DMS114 treated with DMSO at 0.1 percent for 48 hours (cell line): ENCODE measurements around the gene RALGPS1.

Experiments used
- DNase-seq: peaks from one replicate; lab custom pipeline; 2025; ENCODE audit not compliant: unreplicated experiment; lab: John Stamatoyannopoulos, UW

RALGPS1 gene

DNA sequence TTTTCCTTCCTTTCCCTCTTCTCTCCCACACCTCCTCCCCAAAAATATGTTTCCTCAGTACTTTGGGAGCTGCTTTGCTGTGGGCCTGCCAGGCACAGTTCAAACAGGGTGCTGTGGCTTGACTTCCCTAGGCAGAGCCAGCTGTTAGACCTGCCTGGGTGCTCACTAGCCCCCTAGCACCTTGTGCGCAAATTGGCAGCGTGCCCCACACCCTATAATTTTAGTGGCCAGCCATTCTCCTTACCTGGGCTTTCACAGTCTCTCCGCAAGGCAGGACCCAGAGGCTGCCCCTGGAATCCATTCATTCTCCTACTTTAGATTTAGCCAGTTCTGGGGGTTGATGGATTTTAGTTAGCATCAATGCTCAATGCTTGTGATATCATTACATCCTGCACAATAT is 135.6 kb downstream of the RALGPS1 start:
- DNase-seq, result no peak

- no peak for DNase-seq
Measured at GRCh38 chr9:127050591-127051001, 136.0 kb downstream of the RALGPS1 start.

DNA sequence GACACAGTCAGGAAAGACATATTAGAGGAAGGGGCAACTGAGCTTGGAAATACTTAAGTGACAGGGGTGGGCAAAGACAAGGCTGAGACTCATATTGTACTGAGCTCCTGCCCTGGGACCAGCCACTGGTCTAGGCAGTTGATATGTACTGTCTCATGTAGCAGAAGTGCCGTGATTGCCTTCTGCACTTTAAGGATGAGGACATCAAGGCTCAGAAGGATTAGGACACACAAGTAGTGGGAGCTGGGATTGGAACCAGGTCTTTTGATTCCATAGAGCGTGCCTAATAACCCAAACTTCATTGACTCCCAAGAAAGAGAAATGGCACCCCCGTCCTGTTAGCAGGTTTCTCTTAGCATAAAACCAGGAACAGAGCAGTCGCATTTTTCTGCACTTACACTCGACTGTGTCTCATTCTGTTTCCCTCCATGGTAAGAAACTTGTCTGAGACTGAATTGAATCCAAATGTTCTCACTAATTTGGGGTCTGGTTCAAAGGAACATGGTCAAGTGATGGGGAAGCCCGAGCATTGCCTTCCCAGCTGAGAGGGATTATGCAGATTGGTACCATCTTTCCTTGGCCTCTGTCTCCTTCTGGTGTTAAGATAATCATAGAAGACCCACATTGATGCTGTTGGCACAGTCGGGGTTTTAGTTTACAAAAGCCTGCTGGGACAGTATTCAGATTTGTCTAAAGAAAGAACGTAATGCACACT is 137.5 kb downstream of the RALGPS1 start:
- DNase-seq, result no peak

- DNase-seq, result no peak
Measured at GRCh38 chr9:127053057-127053821, 138.7 kb downstream of the RALGPS1 start.

DNA sequence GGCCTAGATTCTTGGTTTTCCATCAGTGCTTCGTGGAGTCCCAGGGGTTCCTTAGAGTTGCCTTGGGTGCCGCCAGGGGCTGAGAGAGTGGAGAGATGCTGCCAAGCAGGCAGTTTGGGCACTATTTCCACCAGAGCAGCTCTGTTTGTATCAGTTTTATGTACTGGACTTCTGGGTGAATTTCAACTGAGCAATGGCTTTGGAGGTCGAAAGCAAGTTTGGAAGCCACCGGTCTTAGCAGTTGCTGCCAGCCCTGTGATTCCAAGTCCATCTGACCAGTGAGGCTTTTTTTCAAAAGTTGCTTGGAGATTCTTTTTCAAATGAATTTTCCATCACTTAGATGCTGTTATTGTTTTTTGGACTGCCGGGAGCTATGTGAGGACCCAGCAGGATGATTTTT is 139.4 kb downstream of the RALGPS1 start:
- no peak for DNase-seq

GRCh38 chr9:127055745-127056402 is 141.3 kb downstream of the RALGPS1 start:
- no peak for DNase-seq

- DNase-seq, result no peak
Measured at GRCh38 chr9:127056446-127056845, 141.9 kb downstream of the RALGPS1 start.

DNA sequence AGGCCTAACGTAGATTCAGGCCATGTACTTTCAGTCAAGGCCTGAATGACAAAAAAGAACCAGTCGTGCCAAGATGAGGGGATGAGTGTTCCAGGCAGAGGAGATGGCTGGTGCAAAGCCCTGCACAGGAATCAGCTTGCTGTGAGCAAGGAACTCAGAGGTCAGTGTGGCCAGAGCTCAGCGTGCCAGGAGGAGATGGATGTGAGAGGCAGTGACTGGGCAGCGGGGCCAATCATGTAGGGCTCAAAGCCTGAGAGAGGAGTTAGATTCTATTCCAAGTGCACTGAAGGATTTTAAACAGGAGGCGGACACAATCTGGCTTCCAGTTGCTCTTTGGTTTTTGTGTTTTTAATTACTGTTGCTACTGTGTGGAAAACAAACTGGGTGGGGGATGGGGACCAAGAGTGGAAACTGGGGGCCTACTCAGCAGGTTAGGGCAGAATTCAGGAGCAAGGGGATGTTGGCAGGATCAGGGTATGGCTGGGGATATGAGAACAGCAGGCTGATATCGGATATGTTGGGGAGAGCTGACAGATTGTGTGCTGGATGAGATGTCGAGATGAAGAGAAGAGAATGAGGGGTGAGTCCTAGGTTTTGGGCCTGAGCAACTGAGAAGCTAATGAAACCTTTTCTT is 143.5 kb downstream of the RALGPS1 start:
- no peak for DNase-seq

- DNase-seq, result no peak
Measured at GRCh38 chr9:127058645-127059021, 144.1 kb downstream of the RALGPS1 start.

- no peak for DNase-seq
Measured at GRCh38 chr9:127059030-127059429, 144.4 kb downstream of the RALGPS1 start.

DNA sequence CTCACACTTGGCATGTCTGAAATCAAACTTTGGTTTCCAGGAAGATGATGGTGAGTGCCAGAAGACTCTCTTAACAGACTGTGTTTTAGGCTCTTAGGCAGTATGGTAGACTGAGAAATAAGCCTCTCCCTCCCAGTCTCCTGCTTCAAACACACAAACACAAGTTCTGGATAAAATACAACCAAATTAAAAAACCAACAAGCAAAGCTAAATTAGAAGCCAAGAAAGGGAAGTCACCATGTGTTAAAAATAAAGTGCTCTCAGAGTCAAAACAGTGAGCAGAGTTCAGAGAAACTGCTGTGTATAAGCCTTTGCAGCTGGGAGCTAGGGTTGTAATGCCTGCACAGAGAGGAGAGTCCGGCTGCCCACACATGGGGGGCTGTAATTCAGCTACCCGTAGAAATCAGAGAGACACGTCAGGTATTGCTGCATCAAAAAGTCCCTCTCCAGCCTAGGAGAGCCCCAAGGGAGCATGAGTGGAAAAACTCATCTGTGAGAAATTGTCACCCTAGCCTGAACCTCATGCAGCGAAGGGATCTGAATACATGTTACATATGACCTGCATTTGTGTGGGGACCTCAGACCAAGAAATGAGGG is 145.3 kb downstream of the RALGPS1 start:
- DNase-seq, result no peak

DNA sequence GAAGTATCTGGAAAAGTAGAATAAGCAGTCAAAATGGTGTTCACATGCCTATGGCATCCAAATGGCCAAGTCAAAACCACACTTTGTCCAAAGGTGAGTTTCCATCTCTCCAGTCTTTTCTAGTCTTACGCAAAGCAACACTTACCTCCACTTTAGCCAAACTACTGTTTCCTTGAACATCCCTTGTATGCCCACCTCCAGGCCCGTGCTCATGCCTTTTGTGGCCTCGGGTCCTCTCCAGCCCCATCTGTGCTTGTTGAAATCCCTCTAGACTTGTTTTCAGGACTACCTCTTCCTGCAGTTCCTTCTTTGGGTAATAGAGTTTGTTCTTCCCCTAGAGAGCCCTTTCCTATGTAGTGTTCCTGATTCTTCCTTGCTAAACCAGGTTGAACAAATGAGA is 146.8 kb downstream of the RALGPS1 start:
- DNase-seq, result no peak

DNA sequence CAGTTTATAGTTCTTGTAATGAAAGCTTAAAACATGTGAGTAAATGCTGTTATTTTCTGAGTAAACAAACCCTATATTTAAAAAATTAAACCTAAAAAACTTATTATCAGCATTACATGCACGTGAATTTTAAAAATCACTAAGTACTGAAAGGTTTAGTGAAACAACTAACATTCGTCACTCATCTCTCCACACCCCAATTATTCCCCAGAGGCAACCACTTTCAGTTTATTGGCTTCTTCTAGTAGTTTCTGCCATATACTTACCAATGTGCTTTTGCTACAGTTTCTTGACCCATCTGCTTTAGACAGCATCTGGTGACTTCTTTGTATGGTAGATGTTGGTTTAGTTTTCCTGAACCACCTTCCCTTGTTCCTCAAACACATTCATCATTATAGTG is 149.8 kb downstream of the RALGPS1 start:
- no peak for DNase-seq

DNA sequence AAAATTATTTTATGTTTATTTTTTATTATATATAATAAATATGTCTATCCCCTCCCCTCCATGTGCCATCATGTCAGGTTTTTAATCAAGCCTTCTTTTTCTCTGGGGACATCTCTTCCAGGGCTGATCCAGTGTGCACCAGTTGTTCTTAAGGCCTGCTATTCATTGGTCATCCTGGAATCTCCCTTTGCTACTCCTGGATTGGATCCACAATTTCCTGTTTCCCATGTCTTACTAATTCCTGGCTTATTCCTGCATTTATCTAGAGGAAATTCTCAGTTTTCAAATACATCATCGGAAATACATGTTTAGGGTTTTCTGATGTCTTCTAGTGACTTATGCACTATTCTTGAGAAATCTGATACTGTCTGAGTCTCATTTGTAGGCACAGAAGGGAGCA is 151.0 kb downstream of the RALGPS1 start:
- no peak for DNase-seq

DNA sequence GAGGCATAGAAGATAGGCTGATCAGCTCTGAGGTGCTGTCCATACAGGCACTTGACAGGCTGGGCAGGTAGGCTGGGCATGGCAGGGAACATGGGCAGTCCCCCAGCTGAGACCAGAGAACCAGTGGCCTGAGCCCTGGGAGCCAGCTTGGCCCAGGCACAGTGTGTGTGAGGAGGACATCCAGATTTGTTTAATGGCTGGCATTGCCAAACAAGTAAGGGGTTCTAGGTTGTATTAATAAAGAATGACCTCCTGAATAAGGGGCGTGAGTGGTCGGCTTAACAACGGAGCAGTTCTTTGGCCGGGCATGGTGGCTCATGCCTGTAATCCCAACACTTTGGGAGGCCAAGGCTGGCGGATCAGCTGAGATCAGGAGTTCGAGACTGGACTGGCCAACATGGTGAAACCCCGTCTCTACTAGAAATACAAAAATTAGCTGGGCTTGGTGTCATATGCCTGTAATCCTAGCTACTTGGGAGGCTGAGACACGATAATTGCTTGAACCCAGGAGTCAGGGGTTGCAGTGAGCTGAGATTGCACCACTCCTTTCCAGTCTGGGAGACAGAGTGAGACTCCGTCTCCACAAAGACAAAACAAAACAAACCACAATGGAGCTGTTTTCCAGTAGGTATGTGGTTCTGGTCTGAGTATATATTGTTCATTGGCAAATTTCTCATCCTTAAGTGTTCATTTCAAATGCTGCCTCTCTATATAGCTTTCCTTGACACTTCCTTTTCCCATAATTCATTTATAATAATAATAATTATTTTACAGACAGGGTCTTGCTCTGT is 151.7 kb downstream of the RALGPS1 start:
- no peak for DNase-seq

GRCh38 chr9:127066851-127067136 is 152.2 kb downstream of the RALGPS1 start:
- no peak for DNase-seq

DNA sequence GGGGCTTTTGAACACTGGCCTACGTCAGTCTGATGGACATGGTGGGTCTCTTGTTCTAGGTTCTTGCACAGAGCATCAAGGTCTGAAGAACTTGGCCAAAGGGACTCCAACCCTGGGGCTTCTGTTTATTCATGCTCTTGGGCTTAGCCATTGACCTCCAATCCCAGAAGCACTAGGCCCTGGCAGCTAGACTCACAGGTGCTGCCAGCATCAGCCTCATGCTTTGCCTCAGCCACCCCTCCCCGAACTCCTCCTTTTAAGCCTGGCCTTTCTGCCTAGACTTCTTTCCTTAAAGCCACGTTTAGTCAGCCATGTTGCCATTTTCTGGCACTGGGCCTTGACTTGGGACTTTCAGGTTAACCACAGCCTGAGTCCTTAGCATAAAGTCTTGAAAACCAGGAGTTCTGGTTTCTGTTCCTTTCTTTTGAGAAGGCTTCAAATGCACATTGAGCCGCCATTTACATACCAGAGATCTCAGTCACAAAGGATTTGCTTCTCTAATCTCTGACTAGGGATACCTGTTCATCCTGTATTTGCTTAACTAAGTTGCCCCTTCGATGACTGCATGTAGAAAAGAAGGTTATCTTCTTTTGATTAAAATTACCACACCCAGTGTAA is 153.1 kb downstream of the RALGPS1 start:
- DNase-seq, result no peak

GRCh38 chr9:127074561-127075548 is 160.3 kb downstream of the RALGPS1 start:
- DNase-seq, result no peak
